H54 (cell line): ENCODE results near the gene UTF1.

Experiments
- DNase-seq: peaks from one replicate; pipeline ENCODE4 v3.0.0; 2011; ENCODE audit warnings: low spot score, mixed read lengths; ENCODE audit not compliant: insufficient read length
- FAIRE-seq: peaks from 3 replicates; lab custom pipeline; 2011; peaks lifted over from hg19 to GRCh38; lab: Jason Lieb, UNC
- POLR2A ChIP-seq: IDR thresholded peaks from 2 replicates; pipeline ENCODE4 v1.6.1; 2011; ENCODE audit warnings: low read depth, mild to moderate bottlenecking, low read length

Gene UTF1

GRCh38 chr10:133235265-133235855, 5.3 kb downstream of the UTF1 start:
- TF ChIP-seq POLR2A = no peak
- no peak for DNase-seq
- no peak for FAIRE-seq

- DNase-seq (no peak), FAIRE-seq (no peak)
- TF ChIP-seq POLR2A = no peak
These were observed 5.9 kb downstream of the UTF1 start for GRCh38 chr10:133235932-133236331.

GRCh38 chr10:133236401-133237240, 6.6 kb downstream of the UTF1 start:
- TF ChIP-seq POLR2A = no peak
- DNase-seq = no peak
- FAIRE-seq = no peak

- no peak for DNase-seq
- no peak for FAIRE-seq
- TF ChIP-seq POLR2A = no peak
These were observed 7.2 kb downstream of the UTF1 start for GRCh38 chr10:133237241-133237587.

GRCh38 chr10:133237588-133238465, 7.8 kb downstream of the UTF1 start, which contains the start of gene VENTX:
Gene VENTX, plus strand, starts transcription at chr10:133237855. Its CDS starts 60 bp downstream, at chr10:133237915.
- FAIRE-seq (no peak), DNase-seq (no peak)
- TF ChIP-seq POLR2A = no peak

- no peak for TF ChIP-seq POLR2A
- DNase-seq (no peak), FAIRE-seq (no peak)
These were observed 8.4 kb downstream of the UTF1 start for GRCh38 chr10:133238466-133238804.

- TF ChIP-seq POLR2A = no peak
- FAIRE-seq = no peak
These were observed 10.0 kb downstream of the UTF1 start for GRCh38 chr10:133239990-133240389.

GRCh38 chr10:133241501-133242205, 11.6 kb downstream of the UTF1 start:
- no peak for FAIRE-seq

More at GRCh38 chr10:133239990-133240389, 10.0 kb downstream of the UTF1 start:
- no peak for DNase-seq

GRCh38 chr10:133242611-133243356, 12.8 kb downstream of the UTF1 start:
- DNase-seq (no peak), FAIRE-seq (no peak)
- no peak for TF ChIP-seq POLR2A

More at GRCh38 chr10:133241501-133242205, 11.6 kb downstream of the UTF1 start:
- no peak for TF ChIP-seq POLR2A
- no peak for DNase-seq

- TF ChIP-seq POLR2A = no peak
- no peak for FAIRE-seq
- no peak for DNase-seq
These were observed 13.6 kb downstream of the UTF1 start for GRCh38 chr10:133243593-133243992.

GRCh38 chr10:133245439-133246235, 15.6 kb downstream of the UTF1 start:
- peak; percentile 45 for DNase-seq
- TF ChIP-seq POLR2A = no peak
- no peak for FAIRE-seq

- DNase-seq (no peak), FAIRE-seq (no peak)
- no peak for TF ChIP-seq POLR2A
These were observed 16.2 kb downstream of the UTF1 start for GRCh38 chr10:133246236-133246626.
